ENCODE measurements around the gene TMEM72. TPM values are rescaled to one million over a fixed set of nuclear protein-coding genes. Genes with fewer than 3 reads are reported as not detected.

TMEM72 gene
- total RNA-seq, 1 donor from 2014 or later: not detected

DNA sequence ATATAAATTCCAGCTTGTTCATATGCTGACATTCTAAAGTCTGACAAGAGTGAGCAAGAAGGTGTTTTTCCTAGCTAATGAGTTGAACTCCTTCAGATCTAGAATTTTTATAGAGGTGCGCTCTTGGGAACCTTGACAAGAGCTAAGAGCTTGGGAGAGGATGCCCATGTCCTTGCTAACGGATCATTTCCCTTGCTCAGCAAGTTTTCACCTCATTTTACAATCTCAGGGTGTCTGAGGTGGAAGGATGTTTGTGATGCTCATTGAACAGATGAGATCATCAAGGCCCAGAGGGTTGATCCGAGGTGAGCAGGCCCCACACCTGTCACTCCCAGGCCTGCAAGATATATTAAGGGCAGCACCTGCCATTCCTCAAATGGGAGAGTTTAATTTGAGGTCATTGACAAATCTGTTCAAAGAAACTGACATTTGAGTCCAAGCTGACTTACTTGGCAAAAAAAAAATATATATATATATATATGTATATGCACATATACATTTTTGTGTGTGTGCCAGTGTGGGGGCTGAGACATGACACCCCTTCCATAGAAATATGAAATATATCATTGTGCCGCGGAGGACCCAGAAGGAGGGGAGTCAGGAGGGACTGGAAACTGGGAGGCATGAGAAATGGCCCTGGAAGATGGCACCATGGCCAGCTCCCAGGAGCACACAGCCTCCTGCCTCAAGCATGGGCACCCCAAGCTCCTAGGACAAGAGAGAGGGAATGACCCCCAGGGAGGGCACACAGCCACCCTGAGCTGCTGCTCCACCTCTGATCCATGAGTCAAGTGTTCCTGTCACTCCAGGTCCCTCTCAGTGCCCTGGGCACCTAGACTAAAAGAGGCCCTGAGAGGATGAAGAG lies 17.3 kb upstream of the TMEM72 start:
- Mint-ChIP-seq H3K9me3 (ENCODE audit: unreplicated experiment) (no peaks in the 10 kb centered on the region), H3K4me1 (ENCODE audit: unreplicated experiment) (peaks cover 5% of the 10 kb centered on the region), H3K27me3 (ENCODE audit: unreplicated experiment) (no peaks in the 10 kb centered on the region), H3K4me3 (ENCODE audit: unreplicated experiment) (no peak overlapping the region), H3K36me3 (ENCODE audit: low read depth, unreplicated experiment) (no peaks in the 10 kb centered on the region), H3K27ac (ENCODE audit: unreplicated experiment) (no peak overlapping the region)
- TF ChIP-seq, protein P1, sequence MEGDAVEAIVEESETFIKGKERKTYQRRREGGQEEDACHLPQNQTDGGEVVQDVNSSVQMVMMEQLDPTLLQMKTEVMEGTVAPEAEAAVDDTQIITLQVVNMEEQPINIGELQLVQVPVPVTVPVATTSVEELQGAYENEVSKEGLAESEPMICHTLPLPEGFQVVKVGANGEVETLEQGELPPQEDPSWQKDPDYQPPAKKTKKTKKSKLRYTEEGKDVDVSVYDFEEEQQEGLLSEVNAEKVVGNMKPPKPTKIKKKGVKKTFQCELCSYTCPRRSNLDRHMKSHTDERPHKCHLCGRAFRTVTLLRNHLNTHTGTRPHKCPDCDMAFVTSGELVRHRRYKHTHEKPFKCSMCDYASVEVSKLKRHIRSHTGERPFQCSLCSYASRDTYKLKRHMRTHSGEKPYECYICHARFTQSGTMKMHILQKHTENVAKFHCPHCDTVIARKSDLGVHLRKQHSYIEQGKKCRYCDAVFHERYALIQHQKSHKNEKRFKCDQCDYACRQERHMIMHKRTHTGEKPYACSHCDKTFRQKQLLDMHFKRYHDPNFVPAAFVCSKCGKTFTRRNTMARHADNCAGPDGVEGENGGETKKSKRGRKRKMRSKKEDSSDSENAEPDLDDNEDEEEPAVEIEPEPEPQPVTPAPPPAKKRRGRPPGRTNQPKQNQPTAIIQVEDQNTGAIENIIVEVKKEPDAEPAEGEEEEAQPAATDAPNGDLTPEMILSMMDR (IDR thresholded peaks at IDR 0.05; ENCODE audit: unreplicated experiment): no peak
- no peak for DNase-seq (ENCODE audit: low spot score)

DNA sequence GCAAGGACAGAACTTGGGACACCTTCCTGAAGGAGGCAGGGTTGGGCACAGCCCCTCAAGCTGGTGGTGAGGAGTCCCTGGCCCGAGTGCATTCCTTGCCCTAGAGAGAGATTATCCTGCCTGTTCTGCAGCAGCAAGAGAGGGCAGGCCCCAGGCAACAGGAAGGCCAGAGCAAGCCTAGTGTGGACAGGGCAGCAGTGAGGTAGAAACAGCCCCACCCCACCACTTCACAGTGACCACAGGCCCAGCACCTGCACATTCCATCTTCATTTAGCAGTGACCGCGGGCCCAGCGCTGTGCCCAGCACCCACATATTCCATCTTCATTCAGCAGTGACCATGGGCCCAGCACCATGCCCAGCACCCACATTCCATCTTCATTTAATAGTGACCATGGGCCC lies 16.4 kb upstream of the TMEM72 start:
- Mint-ChIP-seq H3K4me3 (ENCODE audit: unreplicated experiment) (no peak overlapping the region), H3K9me3 (ENCODE audit: unreplicated experiment) (no peaks in the 10 kb centered on the region)

GRCh38 chr10:44895280-44895679 lies 15.9 kb upstream of the TMEM72 start:
- Mint-ChIP-seq H3K4me3 (ENCODE audit: unreplicated experiment) (no peak overlapping the region), H3K27ac (ENCODE audit: unreplicated experiment) (no peak overlapping the region), H3K36me3 (ENCODE audit: low read depth, unreplicated experiment) (no peaks in the 10 kb centered on the region), H3K9me3 (ENCODE audit: unreplicated experiment) (no peaks in the 10 kb centered on the region), H3K27me3 (ENCODE audit: unreplicated experiment) (no peaks in the 10 kb centered on the region), H3K4me1 (ENCODE audit: unreplicated experiment) (peaks cover 10% of the 10 kb centered on the region)
- no peak for DNase-seq (ENCODE audit: low spot score)
- TF ChIP-seq, protein P1 (IDR thresholded peaks at IDR 0.05; ENCODE audit: unreplicated experiment): no peak

More for the DNA sequence above, 16.4 kb upstream of the TMEM72 start:
- Mint-ChIP-seq H3K4me1 (ENCODE audit: unreplicated experiment) (peaks cover 6% of the 10 kb centered on the region), H3K27me3 (ENCODE audit: unreplicated experiment) (no peaks in the 10 kb centered on the region), H3K36me3 (ENCODE audit: low read depth, unreplicated experiment) (no peaks in the 10 kb centered on the region), H3K27ac (ENCODE audit: unreplicated experiment) (no peak overlapping the region)
- no peak for DNase-seq (ENCODE audit: low spot score)
- TF ChIP-seq, protein P1 (IDR thresholded peaks at IDR 0.05; ENCODE audit: unreplicated experiment): no peak

DNA sequence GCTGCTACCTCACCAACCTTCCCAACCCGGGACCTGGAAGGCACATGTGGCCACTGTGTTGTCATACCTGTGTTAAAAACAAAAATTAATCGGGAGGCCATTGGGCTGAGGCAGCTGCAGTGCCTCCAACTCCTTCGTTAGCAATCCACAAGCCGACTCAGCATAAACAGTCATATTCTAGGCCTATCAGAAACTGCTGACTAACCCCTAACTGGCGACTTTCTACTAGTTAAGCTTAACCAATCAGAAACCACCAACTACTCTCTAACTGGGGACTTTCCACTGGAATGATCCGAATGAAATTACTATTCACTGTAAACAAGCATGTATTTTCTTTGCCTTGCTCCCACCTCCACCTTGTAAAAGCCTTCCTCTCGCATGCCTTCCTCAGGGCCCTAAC lies 14.1 kb upstream of the TMEM72 start:
- H3K4me1 Mint-ChIP-seq (ENCODE audit: unreplicated experiment): peaks cover 11% of the 10 kb centered on the region
- H3K27me3 Mint-ChIP-seq (ENCODE audit: unreplicated experiment): no peaks in the 10 kb centered on the region
- TF ChIP-seq, protein P1 (IDR thresholded peaks at IDR 0.05; ENCODE audit: unreplicated experiment): no peak
- no peak overlapping the region for H3K27ac Mint-ChIP-seq (ENCODE audit: unreplicated experiment)
- no peaks in the 10 kb centered on the region for H3K36me3 Mint-ChIP-seq (ENCODE audit: low read depth, unreplicated experiment)
- H3K9me3 Mint-ChIP-seq (ENCODE audit: unreplicated experiment): no peaks in the 10 kb centered on the region
- no peak for DNase-seq (ENCODE audit: low spot score)
- no peak overlapping the region for H3K4me3 Mint-ChIP-seq (ENCODE audit: unreplicated experiment)

GRCh38 chr10:44898665-44899064 lies 12.5 kb upstream of the TMEM72 start:
- Mint-ChIP-seq H3K9me3 (ENCODE audit: unreplicated experiment) (no peaks in the 10 kb centered on the region), H3K27ac (ENCODE audit: unreplicated experiment) (no peak overlapping the region), H3K27me3 (ENCODE audit: unreplicated experiment) (no peaks in the 10 kb centered on the region), H3K36me3 (ENCODE audit: low read depth, unreplicated experiment) (no peaks in the 10 kb centered on the region), H3K4me3 (ENCODE audit: unreplicated experiment) (no peak overlapping the region), H3K4me1 (ENCODE audit: unreplicated experiment) (peaks cover 11% of the 10 kb centered on the region)
- DNase-seq (ENCODE audit: low spot score): no peak
- TF ChIP-seq, protein P1 (IDR thresholded peaks at IDR 0.05; ENCODE audit: unreplicated experiment): no peak
